ENCODE data around the gene AP3S1. TPM values are rescaled to one million over a fixed set of nuclear protein-coding genes. Genes with fewer than 3 reads are reported as not detected.

Gene AP3S1
- total RNA-seq (2021) (60.8 to 78.5 TPM (median 71.2 TPM) in 3 replicates), Bru-seq, nascent RNA (percentile 78 among the genes with signal in this experiment)
- long read RNA-seq, experiment 1, transcript AP3S1-201 (6 exons, 1,730 nt): major isoform, 229 of 262 reads
- long read RNA-seq, experiment 1, partial matches to known transcripts: 1 of 262 reads
- long read RNA-seq, experiment 1, other reads (novel, unspliced or antisense): 30 of 262 reads
- long read RNA-seq, experiment 2, transcript AP3S1-201 (6 exons, 1,730 nt): major isoform, 111 of 148 reads
- long read RNA-seq, experiment 2, partial matches to known transcripts: 14 of 148 reads
- long read RNA-seq, experiment 2, other reads (novel, unspliced or antisense): 22 of 148 reads
- long read RNA-seq, experiment 3, transcript AP3S1-201 (6 exons, 1,730 nt): major isoform, 63 of 75 reads
- long read RNA-seq, experiment 3, partial matches to known transcripts: 3 of 75 reads
- long read RNA-seq, experiment 3, other reads (novel, unspliced or antisense): 7 of 75 reads

DNA sequence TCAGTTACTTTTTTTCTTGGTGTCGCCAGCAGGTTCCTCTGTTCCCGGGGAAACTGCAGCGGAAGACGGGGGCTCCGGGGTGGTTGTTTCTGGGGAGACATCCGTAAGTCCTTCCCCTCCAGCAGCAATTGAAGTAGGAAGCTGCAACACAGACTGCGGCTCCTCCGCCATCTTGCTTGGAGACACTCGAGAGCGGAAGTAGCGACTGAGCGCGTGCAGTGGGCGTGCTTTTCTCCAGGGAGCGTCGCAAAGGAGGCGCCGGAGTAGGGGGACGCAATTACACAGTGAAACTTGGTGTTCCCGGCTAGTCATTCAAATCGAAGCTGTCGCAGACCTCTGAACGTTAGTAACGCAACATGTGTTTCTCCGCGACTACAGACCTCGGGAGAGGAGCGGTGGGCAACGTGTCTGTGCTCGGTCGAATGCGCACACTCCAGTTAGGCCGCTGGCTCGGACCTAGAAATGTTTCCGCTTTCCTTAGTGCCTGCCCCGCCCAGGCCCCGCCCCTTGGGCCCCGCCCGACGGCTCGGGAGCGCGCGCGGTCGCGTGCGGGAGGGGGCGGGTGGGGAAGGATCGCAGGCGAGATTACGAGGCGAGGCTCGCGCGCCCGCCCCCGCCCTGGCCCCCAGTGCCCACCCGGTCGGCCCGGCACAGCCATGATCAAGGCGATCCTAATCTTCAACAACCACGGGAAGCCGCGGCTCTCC is at the start of gene AP3S1, which contains the start of gene ATG12:
TSS of gene AP3S1 (plus strand) at position 554 of the 707 bp plus-strand sequence. CDS start at position 657, 103 bp downstream.
TSS of gene ATG12 (minus strand) at position 184 of the 707 bp plus-strand sequence. CDS start at position 171, 13 bp downstream.
- ATAC-seq (peak; percentile 82), DNase-seq (ENCODE audit: low spot score) (peak; percentile 85)
- ChIA-PET CTCF (no interaction called here), POLR2A (no interaction called here)
- Mint-ChIP-seq H3K36me3 (peaks cover 12% of the 10 kb centered on the region), H3K9me3 (no peaks in the 10 kb centered on the region), H3K4me1 (peaks cover 37% of the 10 kb centered on the region), H3K4me3 (peak within 1 kb of the TSS; percentile 97), H3K27me3 (ENCODE audit: low read depth) (peaks cover 6% of the 10 kb centered on the region), H3K27ac (peak within 1 kb of the TSS; percentile 100)
- TF ChIP-seq GTF2I (CRISPR knock-in tag; conservative IDR thresholded peaks at IDR 0.05) (no peak), TP53 (CRISPR knock-in tag; IDR thresholded peaks at IDR 0.05) (peak; percentile 54; the same call in 1 of the 2 replicates), MYBL2 (CRISPR knock-in tag; IDR thresholded peaks at IDR 0.05) (peak; percentile 35; the same call in 1 of the 2 replicates), TEAD1 (CRISPR knock-in tag; IDR thresholded peaks at IDR 0.05) (peak; percentile 83; the same call in 1 of the 2 replicates), ZNF219 (CRISPR knock-in tag; IDR thresholded peaks at IDR 0.05; ENCODE audit: borderline replicate concordance) (no peak), USF2 (CRISPR knock-in tag; IDR thresholded peaks at IDR 0.05) (peak; percentile 33; the same call in 1 of the 2 replicates), NR3C1 (CRISPR knock-in tag; conservative IDR thresholded peaks at IDR 0.05; ENCODE audit: low read depth) (0 out of 2 replicates have a peak, but pooled peaks have one; percentile 45), RORB (CRISPR knock-in tag; IDR thresholded peaks at IDR 0.05) (no peak), ZNF263 (CRISPR knock-in tag; IDR thresholded peaks at IDR 0.05; ENCODE audit: low read depth) (no peak), FOXJ3 (CRISPR knock-in tag; IDR thresholded peaks at IDR 0.05; ENCODE audit: borderline replicate concordance) (no peak), FOXP4 (CRISPR knock-in tag; IDR thresholded peaks at IDR 0.05) (peak; percentile 65; the same call in 1 of the 2 replicates), ZNF232 (CRISPR knock-in tag; IDR thresholded peaks at IDR 0.05) (peak; percentile 54; the same call in 1 of the 2 replicates), PREB (CRISPR knock-in tag; IDR thresholded peaks at IDR 0.05; ENCODE audit: borderline replicate concordance) (0 out of 2 replicates have a peak, but pooled peaks have one; percentile 39), SP1 (CRISPR knock-in tag; conservative IDR thresholded peaks at IDR 0.05) (peak; percentile 92), ESRRA (CRISPR knock-in tag; IDR thresholded peaks at IDR 0.05; ENCODE audit: borderline replicate concordance) (no peak), NFE2L1 (CRISPR knock-in tag; IDR thresholded peaks at IDR 0.05) (peak; percentile 55; the same call in 1 of the 2 replicates), JAZF1 (CRISPR knock-in tag; IDR thresholded peaks at IDR 0.05) (no peak), GABPB1 (CRISPR knock-in tag; IDR thresholded peaks at IDR 0.05) (peak; percentile 81), SMAD3 (CRISPR knock-in tag; IDR thresholded peaks at IDR 0.05; ENCODE audit: borderline replicate concordance) (peak; percentile 39; the same call in 1 of the 2 replicates), CREB1 (CRISPR knock-in tag; IDR thresholded peaks at IDR 0.05) (peak; percentile 61; the same call in 1 of the 2 replicates), ETV6 (CRISPR knock-in tag; IDR thresholded peaks at IDR 0.05) (peak; percentile 80; the same call in 1 of the 2 replicates)
- TF ChIP-seq, protein P1, sequence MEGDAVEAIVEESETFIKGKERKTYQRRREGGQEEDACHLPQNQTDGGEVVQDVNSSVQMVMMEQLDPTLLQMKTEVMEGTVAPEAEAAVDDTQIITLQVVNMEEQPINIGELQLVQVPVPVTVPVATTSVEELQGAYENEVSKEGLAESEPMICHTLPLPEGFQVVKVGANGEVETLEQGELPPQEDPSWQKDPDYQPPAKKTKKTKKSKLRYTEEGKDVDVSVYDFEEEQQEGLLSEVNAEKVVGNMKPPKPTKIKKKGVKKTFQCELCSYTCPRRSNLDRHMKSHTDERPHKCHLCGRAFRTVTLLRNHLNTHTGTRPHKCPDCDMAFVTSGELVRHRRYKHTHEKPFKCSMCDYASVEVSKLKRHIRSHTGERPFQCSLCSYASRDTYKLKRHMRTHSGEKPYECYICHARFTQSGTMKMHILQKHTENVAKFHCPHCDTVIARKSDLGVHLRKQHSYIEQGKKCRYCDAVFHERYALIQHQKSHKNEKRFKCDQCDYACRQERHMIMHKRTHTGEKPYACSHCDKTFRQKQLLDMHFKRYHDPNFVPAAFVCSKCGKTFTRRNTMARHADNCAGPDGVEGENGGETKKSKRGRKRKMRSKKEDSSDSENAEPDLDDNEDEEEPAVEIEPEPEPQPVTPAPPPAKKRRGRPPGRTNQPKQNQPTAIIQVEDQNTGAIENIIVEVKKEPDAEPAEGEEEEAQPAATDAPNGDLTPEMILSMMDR (IDR thresholded peaks at IDR 0.05): no peak
- TF ChIP-seq, protein P2, sequence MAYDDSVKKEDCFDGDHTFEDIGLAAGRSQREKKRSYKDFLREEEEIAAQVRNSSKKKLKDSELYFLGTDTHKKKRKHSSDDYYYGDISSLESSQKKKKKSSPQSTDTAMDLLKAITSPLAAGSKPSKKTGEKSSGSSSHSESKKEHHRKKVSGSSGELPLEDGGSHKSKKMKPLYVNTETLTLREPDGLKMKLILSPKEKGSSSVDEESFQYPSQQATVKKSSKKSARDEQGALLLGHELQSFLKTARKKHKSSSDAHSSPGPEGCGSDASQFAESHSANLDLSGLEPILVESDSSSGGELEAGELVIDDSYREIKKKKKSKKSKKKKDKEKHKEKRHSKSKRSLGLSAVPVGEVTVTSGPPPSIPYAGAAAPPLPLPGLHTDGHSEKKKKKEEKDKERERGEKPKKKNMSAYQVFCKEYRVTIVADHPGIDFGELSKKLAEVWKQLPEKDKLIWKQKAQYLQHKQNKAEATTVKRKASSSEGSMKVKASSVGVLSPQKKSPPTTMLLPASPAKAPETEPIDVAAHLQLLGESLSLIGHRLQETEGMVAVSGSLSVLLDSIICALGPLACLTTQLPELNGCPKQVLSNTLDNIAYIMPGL (CRISPR knock-in tag; IDR thresholded peaks at IDR 0.05): 0 out of 2 replicates have a peak, but pooled peaks have one; percentile 16
- TF ChIP-seq, protein P3, sequence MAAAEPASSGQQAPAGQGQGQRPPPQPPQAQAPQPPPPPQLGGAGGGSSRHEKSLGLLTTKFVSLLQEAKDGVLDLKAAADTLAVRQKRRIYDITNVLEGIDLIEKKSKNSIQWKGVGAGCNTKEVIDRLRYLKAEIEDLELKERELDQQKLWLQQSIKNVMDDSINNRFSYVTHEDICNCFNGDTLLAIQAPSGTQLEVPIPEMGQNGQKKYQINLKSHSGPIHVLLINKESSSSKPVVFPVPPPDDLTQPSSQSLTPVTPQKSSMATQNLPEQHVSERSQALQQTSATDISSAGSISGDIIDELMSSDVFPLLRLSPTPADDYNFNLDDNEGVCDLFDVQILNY (CRISPR knock-in tag; IDR thresholded peaks at IDR 0.05): no peak
- TF ChIP-seq, protein P4, sequence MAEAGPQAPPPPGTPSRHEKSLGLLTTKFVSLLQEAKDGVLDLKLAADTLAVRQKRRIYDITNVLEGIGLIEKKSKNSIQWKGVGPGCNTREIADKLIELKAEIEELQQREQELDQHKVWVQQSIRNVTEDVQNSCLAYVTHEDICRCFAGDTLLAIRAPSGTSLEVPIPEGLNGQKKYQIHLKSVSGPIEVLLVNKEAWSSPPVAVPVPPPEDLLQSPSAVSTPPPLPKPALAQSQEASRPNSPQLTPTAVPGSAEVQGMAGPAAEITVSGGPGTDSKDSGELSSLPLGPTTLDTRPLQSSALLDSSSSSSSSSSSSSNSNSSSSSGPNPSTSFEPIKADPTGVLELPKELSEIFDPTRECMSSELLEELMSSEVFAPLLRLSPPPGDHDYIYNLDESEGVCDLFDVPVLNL (CRISPR knock-in tag; IDR thresholded peaks at IDR 0.05; ENCODE audit: borderline replicate concordance, low read depth): no peak
- TF ChIP-seq, protein P5, sequence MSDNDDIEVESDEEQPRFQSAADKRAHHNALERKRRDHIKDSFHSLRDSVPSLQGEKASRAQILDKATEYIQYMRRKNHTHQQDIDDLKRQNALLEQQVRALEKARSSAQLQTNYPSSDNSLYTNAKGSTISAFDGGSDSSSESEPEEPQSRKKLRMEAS (CRISPR knock-in tag; IDR thresholded peaks at IDR 0.05): peak; percentile 83

Measured in WTC11 (cell line).